IPS-11a (cell line): ENCODE data around the gene CCBE1.
"Not testable (repeated sequence)": the region's sequence is repeated elsewhere in the genome, so short reads cannot be mapped to it uniquely, and the experiment has no call there.

ENCODE experiments used
- H3K4me3 ChIP-seq: one replicate; pipeline ENCODE4 v1.5.1; 2013; ENCODE audit warnings: low read depth, low read length, control low read depth

The CCBE1 gene

GRCh38 chr18:59697236-59697932 is at the start of gene CCBE1:
TSS of gene CCBE1 (minus strand) at chr18:59697423.
- peak within 1 kb of the TSS; percentile 62 for H3K4me3 ChIP-seq

GRCh38 chr18:59744271-59744721 is 47.1 kb upstream of the CCBE1 start:
- H3K4me3 ChIP-seq, result no peak overlapping the region

DNA sequence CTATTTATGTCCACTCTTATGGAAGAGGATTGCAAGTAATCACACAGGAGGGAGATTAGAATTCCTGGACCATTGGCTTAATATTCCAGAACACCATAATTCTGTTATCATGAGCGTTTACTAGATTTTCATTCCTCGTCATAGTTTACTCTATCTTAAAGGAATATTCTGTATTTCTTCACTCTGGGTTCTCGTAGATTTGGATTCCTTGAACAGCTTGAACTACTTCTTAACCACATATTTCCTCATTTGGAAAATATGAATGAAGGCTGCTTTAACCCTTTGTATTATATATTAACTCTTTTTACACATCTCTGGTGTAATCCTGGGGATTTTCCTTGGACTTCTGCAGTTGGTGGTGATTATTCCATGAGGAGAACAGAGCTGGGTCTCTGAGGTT is 46.3 kb upstream of the CCBE1 start:
- no peak overlapping the region for H3K4me3 ChIP-seq

DNA sequence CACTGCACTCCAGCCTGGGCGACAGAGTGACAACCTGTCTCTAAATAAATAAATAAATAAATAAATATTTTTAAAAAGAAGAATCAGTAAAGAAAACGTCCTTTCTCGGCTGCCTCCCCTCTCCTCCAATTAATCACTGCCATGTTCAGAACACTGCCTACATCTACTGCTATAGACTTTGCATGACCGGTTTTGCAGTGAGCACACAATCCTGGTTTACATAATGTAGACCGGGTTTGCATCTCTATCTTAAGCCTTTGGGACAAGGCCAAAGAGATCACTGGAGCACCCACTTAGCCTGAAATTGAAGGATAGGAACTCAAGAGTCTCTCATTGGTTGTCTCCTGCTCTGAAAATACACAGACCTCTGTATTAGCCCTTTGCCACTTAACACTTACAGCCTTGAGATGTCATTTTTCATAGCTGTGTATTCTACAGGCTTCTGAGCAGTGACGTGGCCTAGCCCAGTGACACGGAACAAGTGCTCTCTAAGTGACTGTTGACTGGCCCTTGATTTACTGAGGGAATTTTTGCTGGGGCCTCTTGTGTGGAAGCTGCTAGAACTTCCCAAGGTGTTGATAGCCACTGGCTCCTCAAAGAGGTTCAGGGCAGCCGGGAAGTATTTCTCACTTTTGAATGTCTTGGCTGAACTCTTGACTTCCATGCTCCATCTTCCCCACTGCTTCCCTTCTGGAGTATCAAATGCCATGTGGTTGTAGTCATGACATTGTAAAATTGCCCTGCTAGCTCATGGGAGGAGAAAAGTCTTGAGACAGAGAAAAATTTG is 45.3 kb upstream of the CCBE1 start:
- no peak overlapping the region for H3K4me3 ChIP-seq

DNA sequence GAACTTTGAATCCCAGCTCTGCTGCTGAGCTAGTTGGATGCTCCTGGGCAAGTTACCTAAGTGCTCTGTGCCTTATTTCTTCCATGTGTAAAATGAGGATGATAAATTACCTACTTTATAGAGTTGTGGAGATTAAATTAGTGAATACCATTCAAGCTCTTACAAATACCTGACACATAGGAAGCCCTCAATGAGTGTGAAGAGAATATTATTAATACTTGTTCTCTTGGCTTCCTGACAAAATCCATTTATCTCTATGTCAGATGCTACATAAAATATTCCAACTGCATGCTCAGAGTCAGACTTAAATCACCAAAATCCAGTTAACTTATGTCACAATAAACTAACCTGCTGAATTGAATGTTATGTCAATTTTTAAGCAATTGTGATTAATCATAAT is 42.9 kb upstream of the CCBE1 start:
- no peak overlapping the region for H3K4me3 ChIP-seq

DNA sequence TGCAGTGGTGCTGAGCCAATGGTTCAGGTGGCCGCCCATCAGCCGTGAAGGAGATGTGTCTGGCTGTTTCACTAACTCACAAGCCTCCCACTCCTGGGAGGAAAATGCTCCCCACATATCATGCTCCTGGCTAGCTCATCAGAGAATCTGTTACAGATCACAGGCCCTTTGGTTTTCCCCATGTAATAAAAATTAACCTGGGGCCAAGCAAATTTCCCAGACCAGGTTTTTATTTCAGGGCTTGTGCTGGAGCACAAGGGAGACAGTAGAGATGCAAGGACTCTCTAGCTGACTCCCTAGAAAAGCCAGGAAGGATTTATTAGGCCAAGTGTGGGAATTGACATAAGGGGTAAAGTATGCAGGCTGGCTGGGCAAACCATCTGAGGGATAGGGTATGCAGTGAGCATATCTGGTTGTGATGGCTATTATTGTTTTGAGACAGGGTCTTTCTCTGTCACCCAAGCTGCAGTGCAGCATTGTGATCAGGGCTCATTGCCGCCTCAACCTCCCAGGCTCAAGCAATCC is 40.6 kb upstream of the CCBE1 start:
- no peak overlapping the region for H3K4me3 ChIP-seq

GRCh38 chr18:59737335-59737734 is 40.1 kb upstream of the CCBE1 start:
- H3K4me3 ChIP-seq, result not testable (repeated sequence)

- H3K4me3 ChIP-seq, result no peak overlapping the region
These were observed 38.8 kb upstream of the CCBE1 start for GRCh38 chr18:59736061-59736460.

DNA sequence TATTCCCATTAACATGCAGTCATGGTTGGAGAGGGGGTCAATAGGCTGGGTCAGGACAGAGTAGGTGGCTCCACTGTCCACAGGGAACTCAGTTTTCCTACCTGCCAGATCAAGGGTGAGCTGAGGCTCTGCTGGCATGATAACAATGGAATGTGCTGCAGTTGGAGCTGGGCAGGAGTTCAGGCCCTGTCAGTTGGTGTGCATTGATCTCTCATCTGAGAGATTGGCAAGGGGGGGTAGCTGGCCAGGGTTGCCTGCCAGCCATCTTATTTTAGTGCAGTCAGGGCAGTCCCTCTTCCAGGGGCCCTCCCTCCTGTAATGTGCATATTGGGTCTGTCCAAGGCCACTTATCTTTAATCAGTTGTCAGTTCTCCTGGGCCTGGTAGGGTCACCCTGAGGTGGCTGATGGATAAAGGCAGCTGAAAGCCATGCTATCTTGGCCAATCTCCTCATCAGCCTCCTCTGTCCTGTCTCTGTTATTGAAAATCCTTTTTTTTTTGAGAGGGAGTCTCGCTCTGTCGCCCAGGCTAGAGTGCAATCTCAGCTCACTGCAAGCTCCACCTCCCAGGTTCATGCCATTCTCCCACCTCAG is 38.1 kb upstream of the CCBE1 start:
- no peak overlapping the region for H3K4me3 ChIP-seq

- H3K4me3 ChIP-seq, result no peak overlapping the region
These were observed 36.2 kb upstream of the CCBE1 start for GRCh38 chr18:59733421-59733820.

GRCh38 chr18:59730896-59731295 is 33.7 kb upstream of the CCBE1 start:
- H3K4me3 ChIP-seq, result no peak overlapping the region

DNA sequence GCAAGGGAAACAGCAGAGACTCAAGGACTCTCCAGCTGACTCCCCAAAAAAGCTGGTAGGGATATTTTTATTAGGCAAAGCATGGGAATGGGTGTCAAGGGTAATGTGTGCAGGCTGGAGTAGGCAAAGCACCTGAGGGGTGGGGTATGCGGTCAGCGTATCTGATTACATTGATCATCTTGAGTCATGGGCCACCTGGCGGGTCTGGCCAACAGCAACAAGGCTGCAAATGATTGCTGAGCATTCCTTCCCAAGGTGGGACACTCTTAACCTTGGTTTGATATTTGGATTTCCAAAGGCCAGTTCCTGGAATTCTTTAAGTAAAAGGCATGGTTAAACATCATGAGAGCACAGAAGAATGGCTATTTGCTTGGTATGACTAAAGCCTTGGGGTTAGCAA is 32.6 kb upstream of the CCBE1 start:
- H3K4me3 ChIP-seq, result no peak overlapping the region

DNA sequence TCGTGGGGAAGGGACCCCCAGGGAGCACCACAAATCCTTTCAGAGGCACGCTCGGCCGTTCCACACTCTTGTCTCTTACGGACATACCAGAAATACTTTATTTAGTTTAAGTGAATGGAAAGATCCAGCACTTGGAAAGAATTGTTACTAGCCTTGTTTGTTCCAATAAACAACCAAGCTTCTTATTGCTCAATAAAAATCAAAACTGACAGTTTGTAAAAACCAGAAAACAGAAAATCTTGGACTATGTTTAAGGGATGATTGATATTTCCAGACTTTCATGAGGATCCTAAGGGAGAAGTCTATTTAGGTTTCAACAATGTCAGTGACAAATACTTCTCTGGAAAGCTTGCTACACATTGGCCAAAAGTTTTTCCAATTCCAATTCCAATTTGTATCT is 31.6 kb upstream of the CCBE1 start:
- H3K4me3 ChIP-seq, result no peak overlapping the region

GRCh38 chr18:59725142-59725541 is 27.9 kb upstream of the CCBE1 start:
- no peak overlapping the region for H3K4me3 ChIP-seq

DNA sequence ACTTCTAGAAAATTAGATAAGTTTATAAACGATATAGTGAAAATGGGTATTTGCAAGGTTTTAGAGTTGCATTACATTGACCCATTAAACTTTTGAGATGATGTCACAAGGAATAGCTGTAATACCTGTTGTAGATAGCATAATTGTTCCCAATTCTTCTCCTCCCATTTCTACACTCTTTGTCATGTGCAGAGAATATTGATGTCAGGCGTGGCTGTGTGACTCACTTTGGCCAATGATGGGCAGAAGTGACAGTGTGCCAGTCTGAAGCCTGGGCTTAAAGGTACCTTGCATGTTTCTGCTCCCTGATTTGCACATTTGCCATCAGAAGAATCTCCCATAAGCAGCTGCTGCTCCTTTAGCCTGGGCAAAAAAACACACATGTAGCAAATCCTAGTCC is 26.9 kb upstream of the CCBE1 start:
- no peak overlapping the region for H3K4me3 ChIP-seq

- no peak overlapping the region for H3K4me3 ChIP-seq
These were observed 24.7 kb upstream of the CCBE1 start for GRCh38 chr18:59721931-59722330.

DNA sequence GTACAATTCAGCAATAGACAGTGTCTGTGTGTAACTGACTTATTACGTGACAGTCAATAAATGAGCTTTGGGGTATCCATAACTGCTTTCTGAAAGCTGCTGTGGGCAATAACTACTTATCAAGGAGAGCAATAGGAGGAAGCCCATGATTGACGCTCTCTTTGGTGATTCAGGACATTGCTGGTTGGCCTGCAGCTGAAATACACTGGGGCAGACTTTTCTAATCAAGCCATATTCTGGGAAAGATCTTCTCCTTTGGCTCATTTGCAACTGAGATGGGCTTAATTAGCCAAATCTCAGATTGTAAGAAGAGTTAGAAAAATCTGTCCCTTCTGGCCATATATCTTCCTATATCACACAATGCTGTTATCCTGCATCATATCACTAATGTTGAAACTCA is 24.0 kb upstream of the CCBE1 start:
- no peak overlapping the region for H3K4me3 ChIP-seq

DNA sequence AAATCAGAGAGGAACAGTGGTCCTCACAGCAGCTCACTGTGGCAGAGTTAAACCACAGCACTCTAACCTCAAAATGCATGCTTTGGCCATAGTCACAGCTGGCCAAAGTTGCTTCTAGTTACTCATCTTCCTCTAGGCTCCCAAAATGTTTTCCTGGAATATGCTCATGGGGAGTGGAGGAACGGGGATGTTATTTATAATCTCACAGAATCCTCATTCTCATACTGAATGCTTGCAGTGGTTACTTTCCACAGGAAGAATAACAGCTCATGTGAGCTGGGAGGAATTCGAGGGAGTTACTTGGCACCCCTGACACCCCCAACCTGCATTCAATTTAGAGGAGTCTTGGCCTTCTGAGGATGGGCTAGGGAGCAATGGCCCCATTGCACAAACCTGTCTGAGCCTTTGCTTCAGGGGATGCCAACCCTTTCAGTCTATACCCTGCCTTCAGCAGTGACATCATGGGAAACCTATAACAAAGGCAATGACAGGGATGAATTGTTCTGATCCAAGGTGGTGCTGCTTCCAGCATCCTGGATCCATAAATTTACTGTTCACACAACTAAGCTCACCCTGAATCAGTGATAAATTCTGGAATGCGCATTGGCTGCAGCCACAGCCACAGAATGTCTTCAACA is 22.4 kb upstream of the CCBE1 start:
- H3K4me3 ChIP-seq, result no peak overlapping the region

DNA sequence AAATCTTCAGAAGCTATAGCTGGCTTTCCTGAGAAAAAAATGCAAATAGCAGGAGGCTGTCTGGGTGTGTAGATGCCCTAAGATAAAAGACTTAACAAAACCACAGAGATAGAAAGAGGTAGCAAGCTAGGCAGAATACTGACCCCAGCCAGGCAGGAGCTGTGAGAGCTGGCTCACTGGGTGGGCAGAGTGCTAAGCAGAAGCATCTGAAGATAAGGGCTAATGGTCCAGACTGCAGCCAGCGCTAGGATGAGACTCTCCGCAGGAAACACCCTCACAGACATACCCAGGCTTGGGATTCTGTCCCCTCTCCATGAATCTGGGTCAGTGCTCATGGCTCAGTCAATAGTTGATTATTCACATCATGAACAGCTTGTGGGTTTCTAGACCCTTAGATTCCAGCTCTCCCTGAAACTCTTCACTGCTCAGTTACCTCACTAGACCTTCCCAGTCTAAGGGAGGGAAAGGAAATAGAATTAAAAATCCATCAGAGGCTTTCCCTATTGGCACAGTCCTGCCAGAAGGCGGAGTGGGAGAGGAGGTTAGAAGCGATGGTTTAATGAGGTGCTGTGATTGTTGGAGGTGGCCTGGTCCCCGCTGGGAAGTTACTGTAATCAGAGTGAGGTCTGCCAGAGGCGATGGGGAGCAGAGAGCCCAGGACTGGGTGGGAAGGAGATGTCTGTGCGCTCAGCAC is 21.4 kb upstream of the CCBE1 start:
- H3K4me3 ChIP-seq, result no peak overlapping the region

GRCh38 chr18:59718108-59718463 is 20.9 kb upstream of the CCBE1 start:
- no peak overlapping the region for H3K4me3 ChIP-seq

DNA sequence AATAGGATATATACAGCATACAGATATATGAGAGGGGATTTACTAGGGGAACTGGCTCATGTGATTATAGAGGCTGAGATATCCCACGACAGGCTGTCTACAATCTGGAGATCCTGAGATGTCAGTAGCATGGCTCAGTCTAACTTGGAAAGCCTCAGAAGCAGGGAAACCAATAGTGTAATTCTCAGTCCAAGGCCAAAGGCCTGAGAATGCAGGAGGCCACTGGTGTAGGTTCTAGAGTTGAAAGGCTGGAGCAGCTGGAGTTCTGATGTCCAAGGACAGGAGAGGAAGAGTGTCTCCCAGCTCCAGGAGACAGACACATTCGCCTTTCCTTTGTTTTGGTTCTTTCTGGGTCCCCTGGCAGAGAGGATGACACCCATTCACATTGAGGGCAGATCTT is 20.1 kb upstream of the CCBE1 start:
- no peak overlapping the region for H3K4me3 ChIP-seq
